HG03378 (cell line): ENCODE data around the gene TMEM81.

Source experiments
- ATAC-seq: cut with Tn5 transposase; IDR thresholded peaks from one replicate; pipeline ENCODE4 v1.9.1; 2021; ENCODE audit warnings: mild to moderate bottlenecking, moderate library complexity; ENCODE audit not compliant: unreplicated experiment

Gene TMEM81

GRCh38 chr1:205084360-205084759 is at the start of gene TMEM81:
TSS of gene TMEM81 (minus strand) at chr1:205084460. CDS start at chr1:205084320, 140 bp downstream.
- ATAC-seq, result no peak

DNA sequence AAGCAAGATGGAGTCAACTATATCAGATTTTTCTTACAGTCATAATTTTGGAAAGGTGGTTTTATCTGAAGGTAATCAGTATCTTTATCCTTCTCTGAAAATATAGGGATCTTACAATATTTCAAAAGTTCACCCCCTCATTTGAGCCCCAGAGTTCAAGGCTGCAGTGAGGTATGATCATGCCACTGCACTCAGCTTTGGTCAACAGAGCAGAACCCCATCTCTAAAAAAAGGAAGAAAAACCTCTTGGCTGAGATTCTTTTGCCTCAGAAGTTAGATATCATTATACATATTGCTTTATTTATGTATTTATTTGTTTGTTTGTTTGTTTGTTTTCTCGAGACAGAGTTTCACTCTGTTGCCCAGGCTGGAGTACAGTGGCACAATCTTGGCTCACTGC is 49.0 kb upstream of the TMEM81 start:
- no peak for ATAC-seq

- no peak for ATAC-seq
Measured at GRCh38 chr1:205129447-205130029, 45.3 kb upstream of the TMEM81 start.

- ATAC-seq, result no peak
Measured at GRCh38 chr1:205128050-205128449, 43.8 kb upstream of the TMEM81 start.

DNA sequence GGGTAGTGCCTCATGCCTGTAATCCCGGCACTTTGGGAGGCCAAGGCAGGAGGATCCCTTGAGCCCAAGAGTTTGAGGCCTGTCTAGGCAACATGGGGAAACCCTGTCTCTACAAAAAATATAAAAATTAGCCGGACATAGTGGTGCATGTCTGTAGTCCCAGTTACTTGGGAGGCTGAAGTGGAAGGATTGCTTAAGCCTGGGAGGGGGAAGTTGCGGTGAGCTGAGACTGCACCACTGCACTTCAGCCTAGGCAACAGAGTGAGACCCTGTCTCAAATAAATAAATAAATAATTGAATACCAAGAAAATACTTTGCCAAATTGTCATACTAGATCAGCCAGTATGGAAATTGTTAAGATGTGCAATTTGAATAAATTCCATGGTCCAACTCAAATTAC is 43.4 kb upstream of the TMEM81 start:
- ATAC-seq, result no peak

DNA sequence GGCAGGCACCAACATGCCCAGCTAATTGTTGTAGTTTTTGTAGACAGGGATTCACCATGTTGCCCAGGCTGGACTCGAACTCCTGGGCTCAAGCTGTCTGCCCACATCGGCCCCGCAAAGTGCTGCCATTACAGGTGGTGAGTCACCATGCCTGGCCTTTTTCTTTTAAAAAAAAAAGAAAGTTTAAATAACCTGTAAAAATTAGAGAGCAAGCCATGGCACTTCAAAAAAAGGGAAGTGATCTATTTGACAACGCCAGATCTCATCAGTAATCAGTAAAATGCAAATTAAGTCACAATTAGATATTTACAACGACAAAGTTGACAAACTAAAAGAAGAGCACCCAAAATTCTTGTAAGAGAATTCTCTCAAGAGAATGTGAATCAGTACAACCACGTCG is 40.5 kb upstream of the TMEM81 start:
- no peak for ATAC-seq

GRCh38 chr1:205122489-205122882 is 38.2 kb upstream of the TMEM81 start:
- ATAC-seq, result no peak

GRCh38 chr1:205121660-205122488 is 37.6 kb upstream of the TMEM81 start, which contains the start of gene RBBP5:
TSS of gene RBBP5 (minus strand) at chr1:205121978. CDS start at chr1:205121873, 105 bp downstream.
- ATAC-seq, result peak; percentile 89

DNA sequence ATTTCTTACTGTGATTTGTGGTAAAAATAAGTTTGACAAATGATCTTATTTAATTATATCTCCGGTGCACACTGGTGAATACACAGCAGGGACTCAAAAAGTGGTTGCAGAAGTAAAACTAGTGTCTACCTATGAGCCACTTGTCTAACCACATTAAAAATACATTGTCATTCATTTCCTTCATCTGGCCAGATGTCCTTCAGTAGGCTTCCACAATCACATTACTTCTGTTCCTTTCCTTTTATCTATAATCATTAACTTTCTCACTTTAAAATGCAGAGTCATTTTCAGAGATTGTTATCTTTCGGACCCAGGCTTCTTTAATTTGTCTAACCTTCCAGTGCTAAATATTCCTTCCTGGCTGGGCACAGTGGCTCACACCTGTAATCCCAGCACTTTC is 34.5 kb upstream of the TMEM81 start:
- ATAC-seq, result no peak

- ATAC-seq, result no peak
Measured at GRCh38 chr1:205111354-205111753, 27.1 kb upstream of the TMEM81 start.

DNA sequence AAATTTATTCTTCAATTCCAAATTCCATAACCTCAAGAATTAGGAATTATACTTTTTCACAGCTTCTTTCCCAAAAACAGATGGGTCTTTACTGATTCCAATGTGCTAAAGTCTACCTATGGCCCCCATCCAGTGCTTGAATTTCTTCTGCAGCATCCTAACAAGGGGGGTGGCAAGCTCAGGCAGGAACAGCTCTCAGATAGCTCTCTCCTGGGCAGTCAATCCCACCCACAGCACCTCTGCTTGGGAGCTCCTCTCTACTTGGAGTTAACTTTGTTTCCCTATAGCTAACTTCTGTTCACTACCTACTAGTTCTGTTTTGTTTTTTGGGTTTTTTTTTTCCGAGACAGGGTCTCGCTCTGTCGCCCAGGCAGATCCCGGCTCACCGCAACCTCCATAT is 25.5 kb upstream of the TMEM81 start:
- ATAC-seq, result no peak

GRCh38 chr1:205109269-205109668 is 25.0 kb upstream of the TMEM81 start:
- ATAC-seq, result no peak

DNA sequence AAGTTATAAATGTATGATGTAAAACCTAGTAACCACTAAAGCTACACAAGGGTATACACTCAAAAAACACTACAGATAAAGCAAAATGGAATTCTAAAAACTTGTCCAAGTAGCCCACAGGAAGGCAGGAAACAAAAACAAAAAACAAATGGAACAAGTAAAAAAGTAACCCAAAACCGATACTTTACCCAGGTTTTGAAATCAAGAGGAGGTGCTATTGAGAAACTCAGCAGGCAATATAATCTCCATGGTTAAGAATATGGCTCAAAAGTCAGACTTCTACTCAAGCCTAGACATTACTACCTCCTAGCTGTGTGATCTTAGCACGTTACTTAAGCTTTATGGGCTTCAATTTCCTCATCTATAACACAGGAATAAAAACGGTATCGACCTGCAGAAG is 24.2 kb upstream of the TMEM81 start:
- no peak for ATAC-seq

GRCh38 chr1:205107327-205107726 is 23.1 kb upstream of the TMEM81 start:
- no peak for ATAC-seq

DNA sequence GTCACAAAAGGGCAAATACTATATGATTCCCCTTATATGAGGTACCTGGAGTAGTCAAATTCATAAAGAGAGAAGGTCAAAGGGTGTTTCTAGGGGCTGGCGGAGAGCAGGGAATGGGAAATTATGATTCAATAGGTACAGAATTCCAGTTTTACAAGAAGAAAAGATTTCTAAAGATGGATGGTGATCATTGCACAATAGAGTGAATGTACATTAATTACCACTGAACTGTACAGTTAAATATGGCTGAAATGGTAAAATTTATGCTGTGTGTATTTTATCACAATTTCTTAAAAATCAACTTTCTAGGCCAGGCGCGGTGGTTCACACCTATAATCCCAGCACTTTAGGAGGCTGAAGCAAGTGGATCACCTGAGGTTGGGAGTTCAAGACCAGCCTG is 18.1 kb upstream of the TMEM81 start:
- ATAC-seq, result no peak

DNA sequence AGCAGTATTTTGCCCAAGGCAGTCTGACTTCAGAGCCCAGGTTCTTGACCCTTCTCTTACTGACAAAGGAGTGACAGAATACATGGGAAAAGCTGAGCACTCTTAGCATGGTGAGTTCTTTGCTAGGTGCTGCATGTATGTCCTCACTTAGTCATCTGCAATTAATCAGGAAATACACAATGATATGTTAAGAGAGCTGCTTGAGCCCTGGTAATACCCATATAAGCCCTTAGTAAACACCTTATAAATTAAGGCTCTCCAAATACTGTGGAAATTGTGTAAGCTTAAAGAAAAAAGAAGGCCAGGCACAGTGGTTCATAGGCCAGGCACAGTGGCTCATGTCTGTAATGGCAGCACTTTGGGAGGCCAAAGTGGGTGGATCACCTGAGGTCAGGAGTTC is 14.0 kb upstream of the TMEM81 start:
- no peak for ATAC-seq

GRCh38 chr1:205095422-205095821 is 11.2 kb upstream of the TMEM81 start:
- ATAC-seq, result no peak

- ATAC-seq, result no peak
Measured at GRCh38 chr1:205091043-205091740, 6.9 kb upstream of the TMEM81 start.

- ATAC-seq, result no peak
Measured at GRCh38 chr1:205088341-205088740, 4.1 kb upstream of the TMEM81 start.

GRCh38 chr1:205082431-205082830 is 1.8 kb downstream of the TMEM81 start:
- no peak for ATAC-seq

GRCh38 chr1:205077934-205078311 is 6.3 kb downstream of the TMEM81 start:
- no peak for ATAC-seq
